Right ventricle myocardium superior (tissue), 1 donor: ENCODE measurements around the gene OCIAD1. TPM values are rescaled to one million over a fixed set of nuclear protein-coding genes. Genes with fewer than 3 reads are reported as not detected.
A peak's percentile ranks its signal among the peaks of the same experiment; 100 is the strongest.
"Not testable (repeated sequence)": the region's sequence is repeated elsewhere in the genome, so short reads cannot be mapped to it uniquely, and the experiment has no call there.

Experiments used
- ATAC-seq: fragments of 200-7000 bp; cut with Tn5 transposase; one replicate; pipeline ENCODE4 v1.9.1; 2020; ENCODE audit warnings: mild to moderate bottlenecking; ENCODE audit not compliant: poor library complexity
- DNase-seq: peaks from one replicate; pipeline ENCODE4 v3.0.0-alpha.2; 2020
- intact Hi-C: fragments of 100-400 bp; cut with DNase I; formaldehyde crosslinking; loops from one replicate; pipeline ENCODE4 v1.11.2; 2022
- long read RNA-seq: library from polyadenylated mRNA; unstranded; transcript quantifications from one replicate; pipeline ENCODE4 v2.0.0, GENCODE V29; 2021
- total RNA-seq: library from RNA; stranded (reverse); fragmentation: NEBNext Ultra II Directional; extraction: Animal tissue kit (Norgen Biotek cat#: 25700); gene quantifications from one replicate; pipeline ENCODE4 v1.2.1, GENCODE V29; 2021
- donor health status: DM: no; HTN: yes; CAD: no; lungs with severe emphysema.

OCIAD1 gene, protein sequence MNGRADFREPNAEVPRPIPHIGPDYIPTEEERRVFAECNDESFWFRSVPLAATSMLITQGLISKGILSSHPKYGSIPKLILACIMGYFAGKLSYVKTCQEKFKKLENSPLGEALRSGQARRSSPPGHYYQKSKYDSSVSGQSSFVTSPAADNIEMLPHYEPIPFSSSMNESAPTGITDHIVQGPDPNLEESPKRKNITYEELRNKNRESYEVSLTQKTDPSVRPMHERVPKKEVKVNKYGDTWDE
- total RNA-seq = 121 TPM
- long read RNA-seq, transcript OCIAD1-201 (9 exons, 1,414 nt) = major isoform, 72 of 116 reads
- long read RNA-seq, transcript OCIAD1-202 (9 exons, 1,594 nt) = minor isoform, 20 of 116 reads
- long read RNA-seq, partial matches to known transcripts = 1 of 116 reads
- long read RNA-seq, other reads (novel, unspliced or antisense) = 21 of 116 reads

DNA sequence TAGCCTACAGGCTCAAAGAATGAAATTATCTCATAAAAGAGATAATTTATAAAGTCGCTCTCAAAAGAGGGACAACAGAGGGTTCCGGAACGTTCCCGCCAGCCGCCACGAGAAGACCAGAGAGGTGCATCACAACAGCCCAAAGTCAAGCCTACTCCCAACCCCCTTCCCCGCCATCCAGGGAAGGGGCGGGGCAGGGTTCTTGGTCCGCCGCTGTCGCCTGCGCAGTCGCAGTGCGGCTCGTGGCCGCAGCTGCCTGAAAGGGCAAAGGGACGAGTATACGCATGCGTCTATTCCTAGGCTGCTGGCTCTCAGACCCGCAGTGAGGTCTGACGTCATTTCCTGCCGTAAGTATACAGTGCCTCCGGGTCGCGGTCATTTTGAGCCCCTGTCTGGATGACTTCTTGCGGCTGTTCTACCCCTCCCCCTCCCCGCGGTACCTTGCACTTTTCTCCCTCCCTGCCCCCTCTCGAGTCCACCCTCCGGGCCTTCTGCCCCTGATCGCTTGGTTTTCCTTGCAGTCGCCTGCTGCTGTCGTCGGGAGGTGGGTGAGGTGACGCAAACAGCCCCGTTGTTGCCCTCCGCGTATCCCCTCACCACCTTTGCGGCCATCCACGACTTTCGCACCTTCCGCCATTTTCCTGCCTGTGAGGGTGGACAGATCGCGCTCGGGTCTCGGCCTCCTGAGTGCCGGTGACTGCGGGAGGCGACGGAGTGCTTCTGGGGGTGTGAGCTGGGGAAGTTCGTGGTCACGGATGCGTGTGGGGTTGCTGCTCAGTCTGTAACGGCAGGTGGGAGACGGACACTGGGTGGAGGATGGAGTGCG is at the start of gene OCIAD1:
Gene OCIAD1, plus strand, starts transcription at position 383 of the 826 bp plus-strand sequence. CDS start 1,537 bp downstream, outside the sequence.
- intact Hi-C loops = loop anchor here (5.0 kb wide), 1 partner anchor 54 kb away; no protein-coding TSS in a partner anchor
- DNase-seq (peak; percentile 97), ATAC-seq (peak; percentile 100)

DNA sequence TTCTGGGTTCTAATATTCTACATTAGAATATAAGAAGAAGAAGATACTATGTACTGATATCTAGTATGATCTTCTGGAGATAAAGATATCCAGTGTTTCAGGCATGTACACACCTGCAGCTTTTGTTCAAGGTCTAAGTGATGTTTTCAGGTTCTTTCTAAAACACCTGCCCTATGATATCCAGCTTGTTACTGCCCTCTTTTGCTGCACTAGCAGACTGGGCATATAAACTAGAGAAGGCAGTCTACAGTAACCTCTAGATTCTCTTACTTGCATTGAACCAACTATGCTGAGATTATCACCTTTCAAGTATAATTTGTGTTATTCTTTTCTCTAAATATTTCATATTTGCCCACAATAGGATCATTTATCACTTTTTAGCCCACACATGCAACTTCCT is 48.9 kb upstream of the OCIAD1 start:
- intact Hi-C loops = no loop called here
- DNase-seq (no peak), ATAC-seq (no peak)

DNA sequence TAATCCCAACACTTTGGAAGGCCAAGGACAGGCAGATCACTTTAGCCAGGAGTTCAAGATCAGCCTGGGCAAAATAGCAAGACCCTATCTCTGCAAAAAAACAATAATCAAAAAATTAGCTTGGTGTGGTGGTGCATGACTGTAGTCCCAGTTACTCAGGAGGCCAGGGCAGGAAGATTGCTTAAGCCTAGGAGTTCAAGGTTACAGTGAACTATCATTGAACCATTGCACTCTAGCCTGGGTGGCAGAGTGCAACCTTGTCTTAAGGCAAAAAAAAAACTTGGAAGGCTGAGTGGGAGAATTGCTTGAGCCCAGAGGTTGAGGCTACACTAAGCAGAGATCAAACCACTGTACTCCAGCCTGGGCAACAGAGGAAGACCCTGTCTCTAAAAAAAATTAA is 45.6 kb upstream of the OCIAD1 start:
- ATAC-seq (no peak), DNase-seq (no peak)
- intact Hi-C loops = no loop called here

DNA sequence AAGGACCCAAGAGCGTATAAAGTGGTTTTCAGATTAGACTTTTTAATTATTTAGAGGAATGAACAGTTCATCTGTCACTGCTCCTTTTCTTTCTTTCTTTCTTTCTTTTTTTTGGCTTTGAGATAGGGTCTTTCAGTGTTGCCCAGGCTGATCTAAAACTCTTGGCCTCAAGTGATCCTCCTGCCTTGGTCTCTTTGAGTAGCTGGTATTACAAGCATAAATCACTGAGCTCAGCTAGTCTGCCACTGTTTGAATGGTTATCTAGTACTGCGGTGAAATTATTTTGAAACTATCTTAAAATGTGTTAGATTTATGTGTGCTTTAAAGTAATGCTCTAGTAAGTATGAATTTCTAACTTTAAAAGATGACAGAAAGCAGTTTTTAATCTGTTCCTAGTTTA is 44.3 kb upstream of the OCIAD1 start:
- intact Hi-C loops = no loop called here
- ATAC-seq (no peak), DNase-seq (no peak)

DNA sequence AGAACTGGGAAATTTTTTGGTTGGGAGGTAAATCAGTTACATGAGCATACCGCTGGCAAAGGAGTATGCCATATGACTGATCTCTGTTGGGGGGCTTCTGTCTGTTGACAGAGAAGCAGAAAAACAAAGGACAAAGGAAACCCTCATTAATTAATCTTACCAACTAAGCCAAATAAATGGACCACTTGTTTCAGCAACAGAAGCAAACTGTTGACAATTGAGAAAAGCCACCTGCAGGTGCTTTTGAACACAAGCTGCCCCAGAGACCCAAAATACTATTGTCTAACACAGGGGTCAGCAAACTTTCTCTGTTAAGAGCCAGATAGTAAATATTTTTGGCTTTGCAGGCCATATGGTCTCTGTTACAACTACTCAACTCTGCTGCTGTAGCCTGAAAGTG is 43.8 kb upstream of the OCIAD1 start:
- DNase-seq (no peak), ATAC-seq (no peak)
- intact Hi-C loops = no loop called here

DNA sequence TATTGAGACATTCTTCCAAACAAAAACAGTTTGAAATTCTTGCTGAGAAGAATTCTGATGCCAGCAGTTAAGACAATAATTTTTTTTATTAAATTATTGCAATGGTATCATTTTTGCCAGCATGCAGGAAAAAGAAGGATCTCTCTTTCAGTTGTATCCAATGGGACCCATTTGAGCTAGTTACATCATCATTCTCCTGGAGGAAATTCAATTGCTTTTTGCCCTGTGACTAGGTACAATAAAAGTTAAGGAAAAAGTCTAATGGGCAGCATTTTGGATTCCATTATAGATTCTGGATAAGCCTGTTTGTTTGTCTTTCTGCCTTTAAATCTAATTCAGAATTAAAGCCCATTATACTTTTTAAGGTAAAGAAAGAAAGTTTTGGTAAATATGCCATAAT is 40.3 kb upstream of the OCIAD1 start:
- DNase-seq (no peak), ATAC-seq (no peak)
- intact Hi-C loops = no loop called here

DNA sequence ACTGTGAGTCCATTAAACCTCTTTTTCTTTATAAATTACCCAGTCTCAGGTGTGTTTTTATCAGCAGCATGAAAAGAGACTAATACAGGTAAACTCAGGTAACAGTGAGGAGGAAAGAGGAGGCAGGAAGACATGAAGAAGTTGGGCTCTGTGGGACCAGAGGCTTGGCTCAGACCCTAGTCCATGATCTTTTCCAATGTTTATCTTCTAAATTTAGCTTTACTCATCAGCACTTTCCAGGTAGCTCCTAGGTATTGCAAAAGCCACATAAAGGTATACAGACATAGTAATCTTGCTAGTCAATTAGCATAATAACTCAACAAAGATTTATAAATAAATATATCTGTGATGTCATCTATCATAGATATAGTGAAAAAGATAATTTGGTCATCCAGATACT is 39.6 kb upstream of the OCIAD1 start:
- DNase-seq (no peak), ATAC-seq (no peak)
- intact Hi-C loops = no loop called here

DNA sequence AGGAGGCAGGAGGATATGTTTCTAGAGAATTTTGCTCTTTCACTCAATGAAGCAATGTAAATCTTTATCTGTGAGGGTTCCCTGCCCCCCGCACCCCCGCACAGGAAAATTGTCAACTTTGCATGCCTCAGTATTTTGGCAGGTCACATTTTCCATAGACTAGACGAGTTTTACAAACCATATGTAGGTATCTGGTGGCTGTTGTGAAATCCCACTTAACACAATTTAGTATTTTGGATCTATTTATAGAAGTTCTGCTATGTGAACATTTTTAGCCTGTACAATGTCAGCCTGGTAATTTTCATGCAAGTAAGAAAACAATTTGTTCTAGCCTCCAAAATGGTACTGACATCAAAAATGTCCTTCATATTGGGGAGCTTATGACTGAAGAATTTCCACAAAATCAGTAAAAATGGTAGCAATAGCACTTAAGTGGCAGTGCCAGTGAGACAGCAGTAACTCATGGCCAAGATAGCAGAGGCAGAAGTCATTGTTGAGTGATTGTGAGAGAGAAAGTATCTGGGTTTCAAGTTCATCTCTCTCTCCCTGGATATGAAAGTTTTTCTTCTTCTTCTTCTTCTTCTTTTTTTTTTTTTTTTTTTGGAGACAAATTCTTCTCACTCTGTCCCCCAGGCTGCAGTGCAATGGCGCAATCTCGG is 38.4 kb upstream of the OCIAD1 start:
- ATAC-seq (peak; percentile 72), DNase-seq (no peak)
- intact Hi-C loops = no loop called here

DNA sequence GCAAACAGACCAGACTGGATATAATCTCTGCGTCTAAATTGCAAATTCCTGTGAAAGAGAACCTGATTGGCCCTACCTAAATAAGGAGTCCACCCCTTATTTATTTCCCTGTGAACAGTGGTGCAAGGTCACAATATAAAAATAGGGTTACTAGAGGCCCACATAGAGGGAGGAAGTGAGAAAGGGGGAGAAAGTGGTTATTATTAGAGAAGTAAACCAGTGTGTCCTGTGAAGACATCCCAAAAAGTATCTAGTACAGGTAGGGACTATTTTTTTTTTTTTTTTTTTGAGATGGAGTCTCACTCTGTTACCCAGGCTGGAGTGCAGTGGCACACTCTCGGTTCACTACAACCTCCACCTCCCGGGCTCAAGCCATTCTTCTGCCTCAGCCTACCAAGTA is 35.8 kb upstream of the OCIAD1 start:
- DNase-seq = no peak
- intact Hi-C loops = no loop called here
- ATAC-seq = no peak

DNA sequence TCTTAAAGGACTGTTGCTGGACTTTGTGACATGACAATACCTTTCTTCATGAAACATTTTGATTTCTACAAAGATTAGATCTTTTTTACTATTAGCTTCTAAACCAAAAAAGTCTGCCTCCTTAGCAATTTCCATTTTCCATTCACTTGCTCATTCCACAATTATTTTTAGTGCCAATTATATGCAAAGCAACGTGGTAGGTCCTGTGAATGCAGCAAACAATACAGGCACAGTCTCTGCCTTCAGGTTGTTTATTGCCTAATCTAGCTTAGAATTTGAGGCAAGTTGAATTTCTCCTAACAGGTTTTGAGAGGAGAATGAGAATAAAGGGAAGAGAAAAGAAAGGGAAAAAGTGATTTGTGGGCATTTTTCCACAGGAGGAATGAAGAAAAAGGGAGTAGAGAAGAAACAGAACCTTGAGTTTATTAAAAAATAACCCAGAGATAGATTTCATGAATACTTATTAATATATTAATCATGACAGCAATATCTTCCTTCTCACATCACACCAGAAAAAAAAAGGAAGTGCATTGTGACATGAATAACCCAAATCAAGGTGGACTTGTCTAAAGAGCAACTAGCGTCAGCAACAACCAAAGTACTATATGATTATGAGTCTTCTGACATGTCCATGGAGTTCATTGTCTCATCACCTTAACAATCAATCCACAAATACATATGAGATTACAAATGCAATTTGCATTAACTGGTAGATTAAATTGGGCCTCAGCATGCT is 34.5 kb upstream of the OCIAD1 start:
- ATAC-seq (no peak), DNase-seq (no peak)
- intact Hi-C loops = no loop called here

DNA sequence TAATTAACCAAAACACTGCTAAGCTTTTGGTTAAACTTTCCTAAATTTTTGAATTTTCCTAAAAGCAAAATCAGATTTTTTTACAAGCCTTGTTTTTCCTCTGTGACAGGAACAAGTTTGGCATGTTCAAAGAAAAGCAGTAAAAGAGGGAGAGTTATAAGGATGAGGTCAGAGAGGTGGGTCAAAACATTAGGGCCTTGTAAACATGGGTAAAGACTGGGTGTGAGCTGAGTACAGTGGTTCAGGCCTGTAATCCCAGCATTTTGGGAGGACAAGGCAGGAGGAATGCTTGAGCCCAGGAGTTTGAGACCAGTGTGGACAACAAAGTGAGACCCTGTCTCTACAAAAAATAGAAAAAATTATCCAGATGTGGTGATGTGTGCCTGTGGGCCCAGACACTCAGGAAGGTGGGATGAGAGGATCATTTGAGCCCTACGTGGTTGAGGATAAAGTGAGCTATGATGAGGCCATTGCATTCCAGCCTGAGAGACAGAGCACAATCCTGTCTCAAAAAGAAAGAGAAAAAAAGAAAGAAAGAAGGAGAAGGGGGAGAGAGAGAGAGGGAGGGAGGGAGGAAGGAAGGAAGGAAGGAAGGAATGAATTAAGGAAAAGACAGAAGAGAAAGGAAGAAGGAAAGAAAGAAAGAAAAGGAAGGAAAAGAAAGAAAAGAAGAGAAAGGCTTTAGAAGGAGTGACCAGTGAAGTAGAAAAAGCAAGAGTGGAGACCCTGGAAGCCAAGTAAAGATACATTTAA is 33.8 kb upstream of the OCIAD1 start:
- DNase-seq (no peak), ATAC-seq (no peak)
- intact Hi-C loops = no loop called here

DNA sequence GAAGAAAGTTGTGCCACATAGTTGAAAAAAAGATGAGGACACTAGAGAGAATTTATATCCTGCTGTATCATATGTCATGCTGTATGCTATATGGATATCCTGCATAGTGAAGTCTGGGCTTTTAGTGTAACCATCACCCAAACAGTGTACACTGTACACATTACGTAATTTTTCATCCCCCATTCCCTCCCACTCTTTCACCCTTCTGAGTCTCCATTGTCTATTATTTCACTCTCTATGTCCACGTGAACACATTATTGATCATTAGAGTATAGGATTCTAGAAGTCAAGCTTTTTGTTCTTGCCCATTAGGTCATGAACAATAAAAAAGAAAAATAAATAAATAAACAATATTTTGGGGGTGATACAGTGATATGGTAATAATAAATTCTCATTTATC is 32.8 kb upstream of the OCIAD1 start:
- intact Hi-C loops = no loop called here
- DNase-seq (no peak), ATAC-seq (no peak)

DNA sequence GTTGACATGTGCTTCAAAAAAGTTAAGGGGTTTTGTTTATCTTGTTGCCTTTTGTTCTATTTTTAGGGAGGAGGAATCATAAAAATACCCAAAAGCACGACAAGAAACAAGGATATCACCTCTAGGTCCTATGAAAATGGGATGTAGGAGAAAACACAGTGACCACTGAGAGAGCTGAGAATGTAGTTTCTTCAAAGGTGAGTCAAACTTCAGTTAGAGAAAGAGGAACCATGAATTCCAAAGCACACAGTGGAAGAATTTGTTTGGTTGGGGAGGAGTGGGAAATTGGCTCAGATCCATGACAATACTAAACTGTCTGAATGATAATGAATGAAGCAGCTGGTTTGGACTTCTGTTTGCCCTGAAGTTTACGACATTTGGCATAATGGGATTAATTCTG is 31.7 kb upstream of the OCIAD1 start:
- DNase-seq = no peak
- intact Hi-C loops = no loop called here

DNA sequence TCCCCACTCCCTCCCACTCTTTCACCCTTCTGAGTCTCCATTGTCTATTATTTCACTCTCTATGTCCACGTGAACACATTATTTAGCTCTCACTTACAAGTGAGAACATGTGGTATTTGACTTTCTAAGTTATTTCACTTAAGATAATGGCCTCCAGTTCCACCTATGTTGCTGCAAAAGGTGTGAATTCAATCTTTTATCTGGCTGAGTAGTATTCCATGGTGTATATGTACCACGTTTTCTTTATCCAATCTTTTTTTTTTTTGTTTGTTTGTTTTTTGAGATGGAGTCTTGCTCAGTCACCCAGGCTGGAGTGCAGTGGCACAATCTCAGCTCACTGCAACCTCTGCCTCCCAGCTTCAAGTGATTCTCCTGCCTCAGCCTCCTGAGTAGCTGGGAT is 30.7 kb upstream of the OCIAD1 start:
- intact Hi-C loops, DNase-seq, ATAC-seq: not testable (repeated sequence)

More for the DNA sequence above, 31.7 kb upstream of the OCIAD1 start:
- ATAC-seq = no peak

DNA sequence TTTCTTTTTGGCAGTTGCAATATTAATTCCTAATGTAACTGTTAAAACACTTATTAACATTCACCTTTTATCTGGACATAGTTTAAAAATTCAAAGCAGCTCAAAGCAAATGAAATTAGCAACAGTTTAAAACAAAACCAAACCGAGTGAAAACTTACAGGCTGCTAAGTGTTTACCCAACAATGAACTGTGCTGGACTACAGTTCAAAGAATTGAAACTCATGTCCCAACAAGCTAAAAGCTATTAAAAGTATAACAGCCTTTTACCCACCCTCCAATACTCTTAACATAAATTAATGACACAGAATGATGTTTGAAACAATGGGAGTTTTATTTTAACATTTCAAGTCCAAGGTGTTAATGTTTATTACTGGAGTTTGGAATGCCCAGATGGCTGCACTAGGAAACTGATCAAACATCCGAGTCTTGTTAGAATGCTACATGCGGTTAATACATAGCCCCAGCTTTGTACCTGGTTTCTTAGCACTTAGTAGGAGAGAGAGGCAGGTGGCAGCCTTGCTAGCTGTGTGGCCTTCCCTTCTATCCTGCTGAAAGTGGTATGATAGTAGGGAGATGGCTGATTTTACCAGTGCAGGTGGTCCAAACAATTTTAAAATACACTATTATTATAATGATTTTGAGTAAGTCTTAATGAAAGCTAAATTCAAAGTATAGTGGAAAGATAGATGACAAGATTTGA is 29.7 kb upstream of the OCIAD1 start:
- intact Hi-C loops = no loop called here
- no peak for DNase-seq
- ATAC-seq = no peak

DNA sequence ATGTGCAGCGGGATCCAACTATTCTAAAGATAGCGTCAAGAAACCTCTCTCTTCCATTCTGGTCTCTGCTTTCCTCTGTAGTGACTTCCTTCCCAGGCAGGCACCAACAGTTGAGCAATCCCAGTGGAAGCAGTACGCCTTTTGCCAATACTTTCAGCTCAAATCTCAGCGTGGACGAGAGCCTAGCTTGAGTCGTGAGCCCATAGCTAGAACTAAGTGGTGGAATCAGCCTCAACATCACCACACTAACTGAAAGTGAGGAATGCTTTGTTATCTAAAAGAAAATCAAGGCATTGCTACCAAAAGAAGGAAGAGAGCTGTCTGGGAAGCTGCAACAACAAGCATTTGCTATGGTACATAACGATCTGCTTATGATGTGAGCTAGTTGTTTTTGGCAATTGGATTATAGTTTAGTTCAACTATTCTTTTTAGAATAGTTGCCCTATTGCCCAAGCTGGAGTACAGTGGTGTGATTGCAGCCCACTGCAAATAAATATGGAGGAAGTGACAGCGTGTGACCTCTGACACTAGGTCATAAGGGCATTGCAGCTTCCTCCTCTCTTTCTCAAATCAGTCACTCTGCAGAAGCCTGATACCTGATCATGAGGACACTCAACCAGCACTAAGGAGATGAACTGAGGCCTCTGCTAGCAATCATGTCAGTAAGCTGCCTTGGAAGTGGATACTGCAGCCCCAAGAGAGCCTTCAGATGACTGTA is 26.1 kb upstream of the OCIAD1 start:
- no peak for DNase-seq
- intact Hi-C loops = no loop called here
- no peak for ATAC-seq

DNA sequence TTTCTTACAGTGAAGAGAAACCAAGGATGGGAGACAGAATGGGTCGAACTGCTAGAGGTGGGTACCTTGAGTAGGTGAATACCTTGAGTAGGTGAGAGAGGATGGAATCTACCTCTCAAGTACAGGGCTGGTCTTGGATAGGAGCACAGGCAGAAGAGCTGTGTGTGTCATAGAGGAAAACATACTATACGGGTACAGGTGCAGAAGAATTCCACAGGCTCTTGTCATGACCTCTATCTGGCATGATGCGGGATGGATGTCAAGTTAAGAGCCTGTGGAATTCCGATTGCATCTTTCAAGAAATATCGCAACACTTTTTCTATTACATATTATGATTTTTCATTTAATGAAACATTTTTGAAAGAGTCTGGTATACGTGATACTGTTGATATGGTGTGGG is 18.0 kb upstream of the OCIAD1 start:
- ATAC-seq (no peak), DNase-seq (no peak)
- intact Hi-C loops = no loop called here
